GM19099 (cell line): Measurements from ENCODE around the gene CD300LB.

Experiments used
- POLR2A ChIP-seq: IDR thresholded peaks from 3 replicates; pipeline ENCODE4 v1.6.1; 2011; ENCODE audit warnings: low read depth; ENCODE audit not compliant: insufficient read length; ENCODE audit errors: extremely low read depth

Gene CD300LB

DNA sequence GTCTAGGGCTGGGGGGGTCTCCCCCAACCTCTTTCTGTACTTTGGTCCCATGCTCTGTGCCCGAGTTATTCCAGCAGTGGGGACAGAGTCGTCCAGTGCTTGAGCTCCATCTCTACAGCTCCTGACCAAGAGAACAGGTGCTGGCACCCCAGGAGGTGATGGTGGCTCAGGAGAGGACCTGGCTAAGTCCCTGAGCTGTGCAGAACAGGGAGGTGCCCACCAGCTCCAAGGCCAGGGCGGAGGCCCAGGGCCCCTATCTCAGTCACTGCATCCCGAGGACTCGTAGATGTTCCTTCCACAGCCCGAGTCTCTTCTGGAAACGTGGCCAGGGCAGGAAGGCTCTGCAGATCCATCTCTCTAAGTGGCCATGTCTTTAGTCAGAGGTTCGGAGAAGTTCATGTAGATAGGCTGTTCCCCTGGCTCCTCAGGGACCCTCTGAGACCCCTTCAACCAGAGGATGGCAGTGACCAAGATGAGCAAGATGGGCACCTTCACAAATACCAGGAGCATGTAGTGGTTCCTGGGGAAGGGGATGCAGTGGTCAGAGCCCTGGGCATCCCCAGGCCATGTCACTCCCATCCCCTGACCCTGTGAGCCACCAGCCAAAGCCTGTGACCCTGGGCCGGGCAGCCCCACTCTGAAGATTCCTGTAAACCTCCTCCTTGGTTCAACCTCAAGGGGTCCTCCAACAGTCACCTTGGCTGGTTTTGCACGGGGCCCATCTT lies 8.7 kb downstream of the CD300LB start:
- TF ChIP-seq POLR2A = no peak

DNA sequence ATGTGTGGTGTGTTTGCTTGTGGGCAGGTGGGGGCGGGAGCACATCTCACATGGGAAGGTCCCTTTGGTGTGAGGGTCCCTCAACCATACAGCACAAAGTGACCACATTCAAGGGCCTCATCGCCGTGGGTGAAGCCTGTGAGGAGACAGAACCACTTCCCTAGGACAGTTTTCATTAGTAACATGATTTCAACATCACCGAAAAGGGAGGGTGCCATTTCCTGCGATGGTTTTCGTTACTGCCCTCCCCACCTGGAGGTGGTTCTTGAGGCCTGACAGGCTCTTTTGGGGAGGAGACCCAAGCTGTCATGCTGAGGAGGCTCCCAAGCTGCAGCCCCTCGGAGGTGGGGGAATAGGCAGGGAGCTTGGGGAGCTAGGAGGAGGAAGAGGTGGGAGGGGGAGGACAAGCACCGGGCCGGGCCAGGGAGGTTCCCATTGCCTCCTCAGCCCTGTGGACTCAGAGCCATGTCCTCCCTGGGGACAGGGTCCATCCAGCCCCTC lies 9.5 kb downstream of the CD300LB start:
- no peak for TF ChIP-seq POLR2A

DNA sequence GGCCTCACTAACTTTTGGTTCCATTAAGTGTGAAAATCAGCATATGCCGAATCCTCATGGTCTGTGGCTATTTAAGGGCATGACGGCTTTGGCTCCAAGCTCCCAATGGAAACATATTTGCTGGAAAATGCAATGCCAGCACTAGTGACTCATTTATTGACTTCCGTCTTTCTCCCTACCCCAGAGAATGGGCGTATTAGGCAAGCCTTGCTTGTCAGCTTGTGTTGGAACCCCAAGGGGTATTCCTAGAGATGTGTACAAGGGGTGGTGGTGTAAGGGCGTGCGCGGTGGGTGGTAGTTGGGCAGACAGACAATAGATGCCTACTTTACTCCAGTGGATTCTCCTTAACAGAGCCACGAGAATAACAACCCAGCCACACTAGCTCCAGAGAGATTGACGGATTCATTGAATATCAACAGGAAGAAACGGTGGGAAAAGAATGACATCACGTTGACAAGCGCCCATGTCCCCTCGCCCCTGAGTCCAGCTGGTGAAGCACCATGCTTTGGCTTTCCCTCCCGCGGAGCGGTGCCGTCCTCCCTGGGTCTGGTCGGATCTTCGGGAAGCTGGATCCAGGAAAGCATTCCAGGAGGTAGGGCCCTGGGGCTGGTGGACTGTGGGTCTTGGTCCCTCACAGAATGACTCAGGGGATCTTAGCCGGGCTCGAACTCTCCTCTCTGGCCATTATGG lies 10.3 kb downstream of the CD300LB start:
- no peak for TF ChIP-seq POLR2A

GRCh38 chr17:74520016-74520434 lies 11.2 kb downstream of the CD300LB start:
- TF ChIP-seq POLR2A = no peak

DNA sequence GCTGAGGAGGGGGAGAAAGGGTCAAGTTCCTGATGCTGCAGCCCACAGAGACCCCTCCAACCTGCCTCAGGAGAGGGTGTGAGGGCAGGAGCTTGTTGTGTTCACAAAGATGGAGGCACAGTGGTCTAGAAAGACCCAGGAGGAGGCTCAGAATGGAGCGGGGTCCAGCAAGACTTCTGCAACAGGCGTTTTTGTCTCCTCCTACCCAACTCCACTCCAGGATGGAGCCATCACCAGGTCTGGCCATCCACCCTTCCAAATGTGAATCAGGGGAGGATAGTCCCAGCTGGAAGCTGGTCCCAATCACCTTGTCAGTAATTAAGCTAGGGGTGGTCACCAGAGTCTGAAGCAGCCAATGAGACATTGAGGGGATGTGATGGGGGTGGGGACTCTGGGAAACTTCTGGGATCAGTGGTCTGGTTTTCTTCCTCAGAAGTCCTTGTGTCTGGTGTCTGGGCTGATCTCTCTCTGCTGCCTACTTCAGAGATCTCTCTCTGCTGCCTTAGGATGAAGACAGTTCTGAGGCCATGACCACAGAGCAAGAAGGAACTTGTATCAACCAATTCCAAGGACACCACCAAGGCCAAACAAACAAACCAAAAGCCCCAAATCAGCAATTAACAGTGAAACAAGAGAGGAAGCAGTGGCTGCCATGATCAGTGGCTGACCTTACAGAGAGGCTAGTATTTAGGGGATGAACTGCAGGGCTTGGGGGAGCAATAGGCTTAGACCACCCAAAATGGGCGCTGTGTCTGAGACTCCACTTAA lies 14.5 kb downstream of the CD300LB start:
- no peak for TF ChIP-seq POLR2A

DNA sequence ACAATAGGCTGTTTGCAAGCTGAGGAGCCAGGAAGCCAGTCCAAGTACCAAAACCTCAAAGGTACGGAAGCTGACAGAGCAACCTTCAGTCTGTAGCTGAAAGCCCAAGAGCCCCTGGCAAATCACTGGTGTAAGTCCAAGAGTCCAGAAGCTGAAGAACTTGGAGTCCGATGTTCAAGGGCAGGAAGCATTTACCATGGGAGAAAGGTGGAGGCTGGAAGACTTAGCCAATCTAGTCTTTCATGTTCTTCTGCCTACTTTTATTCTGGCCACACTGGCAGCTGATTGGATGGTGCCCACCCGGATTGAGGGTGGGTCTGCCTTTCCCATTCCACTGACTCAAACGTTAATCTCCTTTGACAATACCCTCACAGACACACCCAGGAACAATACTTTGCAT lies 15.3 kb downstream of the CD300LB start:
- TF ChIP-seq POLR2A = no peak

DNA sequence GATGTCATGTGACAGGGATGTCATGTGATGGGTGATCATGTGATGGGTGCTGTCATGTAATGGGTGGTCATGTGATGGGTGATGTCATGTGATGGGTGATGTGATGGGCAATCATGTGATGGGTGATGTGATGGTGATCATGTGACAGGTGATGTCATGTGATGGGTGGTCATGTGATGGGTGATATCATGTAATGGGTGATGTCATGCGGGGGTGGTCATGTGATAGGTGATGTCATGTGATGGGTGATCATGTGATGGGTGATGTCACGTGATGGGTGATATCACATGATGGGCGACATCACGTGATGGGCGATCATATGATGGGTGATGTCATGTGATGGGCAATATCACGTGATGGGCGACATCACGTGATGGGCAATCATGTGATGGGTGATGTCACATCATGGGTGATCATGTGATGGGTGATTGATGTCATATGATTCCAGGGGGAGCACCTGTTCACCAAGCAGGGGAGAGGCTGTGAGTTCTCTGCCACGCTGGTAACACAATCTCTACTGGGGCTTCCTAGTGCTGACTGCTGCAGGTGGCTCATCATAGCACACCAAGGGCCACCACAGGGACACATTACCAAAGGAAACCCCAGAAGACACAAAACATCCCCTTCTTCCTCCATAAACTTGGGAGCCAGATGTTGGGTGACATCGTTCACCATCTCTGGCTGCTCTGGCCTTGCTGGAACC lies 16.5 kb downstream of the CD300LB start:
- TF ChIP-seq POLR2A = no peak

DNA sequence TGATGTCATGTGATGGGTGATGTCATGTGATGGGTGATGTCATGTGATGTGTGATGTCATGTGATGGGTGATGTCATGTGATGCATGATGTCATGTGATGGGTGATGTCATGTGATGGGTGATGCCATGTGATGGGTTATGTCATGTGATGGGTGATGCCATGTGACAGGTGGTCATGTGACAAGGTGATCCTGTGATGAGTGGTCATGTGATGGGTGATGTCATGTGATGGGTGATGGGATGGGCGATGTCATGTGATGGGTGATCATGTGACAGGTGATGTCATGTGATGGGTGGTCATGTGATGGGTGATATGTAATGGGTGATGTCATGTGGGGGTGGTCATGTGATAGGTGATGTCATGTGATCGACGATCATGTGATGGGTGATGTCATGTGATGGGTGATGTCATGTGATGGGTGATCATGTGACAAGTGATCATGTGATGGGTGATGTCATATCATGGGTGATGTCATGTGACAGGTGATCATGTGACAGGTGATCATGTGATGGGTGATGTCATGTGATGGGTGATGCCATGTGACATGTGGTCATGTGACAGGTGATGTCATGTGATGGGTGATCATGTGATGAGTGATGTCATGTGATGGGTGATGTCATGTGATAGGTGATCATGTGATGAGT lies 17.2 kb downstream of the CD300LB start:
- TF ChIP-seq POLR2A = no peak

- TF ChIP-seq POLR2A = no peak
Observed at GRCh38 chr17:74512624-74513091, 18.6 kb downstream of the CD300LB start.

DNA sequence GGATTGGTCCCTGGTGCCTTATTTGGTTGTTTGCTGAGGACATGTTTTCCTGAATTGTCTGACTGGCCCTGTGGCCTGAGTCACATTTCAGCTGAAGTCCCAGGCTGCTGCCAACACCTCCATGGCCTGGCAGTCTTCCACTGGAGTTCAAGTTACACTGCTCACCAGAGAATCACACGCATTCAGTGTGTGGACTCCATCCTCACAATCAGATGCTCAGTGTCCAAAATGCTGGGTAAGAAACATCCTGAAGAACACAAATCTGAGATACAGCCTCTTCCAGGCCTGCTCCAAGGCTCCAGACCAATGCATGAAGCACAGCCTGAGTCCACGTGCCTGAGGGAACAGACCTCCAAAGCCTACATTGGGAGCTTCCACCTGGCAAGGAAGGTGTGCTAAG lies 19.2 kb downstream of the CD300LB start:
- TF ChIP-seq POLR2A = no peak

DNA sequence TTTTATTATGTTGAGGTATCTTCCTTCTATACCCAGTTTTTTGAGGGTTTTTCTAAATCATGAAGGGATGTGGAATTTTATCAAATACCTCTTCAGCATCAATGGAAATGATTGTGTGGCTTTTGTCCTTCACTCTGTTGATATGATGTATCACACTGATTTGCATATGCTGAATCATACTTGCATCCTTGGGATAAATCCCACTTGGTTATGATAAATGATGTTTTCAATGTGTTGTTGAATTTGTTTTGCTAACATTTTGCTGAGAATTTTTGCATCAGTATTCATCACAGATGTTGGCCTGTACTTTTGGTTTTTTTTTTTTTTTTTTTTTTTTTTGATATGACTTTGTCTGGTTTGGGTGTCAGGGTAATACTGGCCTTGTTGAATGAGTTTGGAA lies 23.1 kb downstream of the CD300LB start:
- TF ChIP-seq POLR2A = no peak

- no peak for TF ChIP-seq POLR2A
Observed at GRCh38 chr17:74502861-74503260, 28.4 kb downstream of the CD300LB start.

GRCh38 chr17:74499992-74500391 lies 31.3 kb downstream of the CD300LB start:
- no peak for TF ChIP-seq POLR2A

DNA sequence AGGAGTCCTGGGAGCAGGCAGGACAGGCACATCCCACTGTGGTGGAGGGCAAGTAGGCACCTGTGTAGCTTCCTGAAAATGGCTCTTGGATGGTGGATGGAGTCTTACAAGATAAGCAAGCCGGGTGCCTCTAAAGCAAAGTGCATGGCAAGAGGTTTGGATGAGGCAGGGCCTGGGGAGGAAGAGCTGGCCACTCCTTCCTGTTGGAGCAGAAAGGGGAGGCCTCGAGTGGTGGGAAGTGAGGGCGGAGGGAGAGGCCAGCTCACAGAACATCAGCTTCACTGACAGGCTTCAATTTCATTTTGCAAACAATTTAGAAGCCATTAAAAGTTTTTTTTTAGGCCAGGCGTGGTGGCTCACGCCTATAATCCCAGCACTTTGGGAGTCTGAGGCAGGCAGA lies 33.8 kb downstream of the CD300LB start:
- TF ChIP-seq POLR2A = no peak
